CD4-positive, alpha-beta T cell (primary cell): ENCODE results near the gene ANKRD1. TPM values are rescaled to one million over a fixed set of nuclear protein-coding genes. Genes with fewer than 3 reads are reported as not detected.

Experiments used
- ATAC-seq: fragments of 200-7000 bp; cut with Tn5 transposase; one replicate; pipeline ENCODE4 v1.10.0; 2022; ENCODE audit warnings: mild to moderate bottlenecking; ENCODE audit not compliant: poor library complexity
- CTCF ChIA-PET: fragments of 350-600 bp; sonication (Branson Sonifier 250); formaldehyde crosslinking; loops from one replicate; lab custom pipeline; 2021; ENCODE audit warnings: antibody characterized with exemption, inconsistent platforms; lab: Charles Lee
- POLR2A ChIA-PET: fragments of 350-600 bp; sonication (Branson Sonifier 250); formaldehyde crosslinking; loops from one replicate; lab custom pipeline; 2021; ENCODE audit warnings: antibody characterized with exemption, inconsistent platforms; lab: Charles Lee
- DNase-seq, 14 experiments: peaks; one replicate each; pipeline ENCODE4 v3.0.0-alpha.2; 2013 to 2020; ENCODE audit warnings: mixed read lengths in 2 of 14
- H3K27ac ChIP-seq, 2 donors: one replicate each; pipeline versions ENCODE4 v1.5.1 to v1.7.0; 2013; ENCODE audit warnings: low read length in 2 of 2, low read depth in 1 of 2, mild to moderate bottlenecking in 1 of 2
- H3K27me3 ChIP-seq, 2 experiments: 1 replicate in 1 of 2; 2 replicates in 1 of 2; pipeline versions ENCODE4 v1.6.1 to v1.7.0; 2013; ENCODE audit warnings: low read length in 2 of 2, control low read depth in 1 of 2, mild to moderate bottlenecking in 1 of 2, moderate library complexity in 1 of 2; ENCODE audit not compliant: insufficient read depth in 2 of 2, control insufficient read depth in 1 of 2
- H3K36me3 ChIP-seq: one replicate; pipeline ENCODE4 v1.6.1; 2013; ENCODE audit warnings: low read length, control low read depth; ENCODE audit not compliant: insufficient read depth
- H3K4me1 ChIP-seq: one replicate; pipeline ENCODE4 v1.6.1; 2013; ENCODE audit warnings: low read length, control low read depth; ENCODE audit not compliant: insufficient read depth
- H3K4me3 ChIP-seq: one replicate; pipeline ENCODE4 v1.5.1; 2013; ENCODE audit warnings: mild to moderate bottlenecking, low read length, moderate library complexity
- H3K9me3 ChIP-seq, 2 experiments: 1 replicate in 1 of 2; 2 replicates in 1 of 2; pipeline versions ENCODE4 v1.6.1 to v1.7.0; 2013; ENCODE audit warnings: low read length in 2 of 2, mild to moderate bottlenecking in 2 of 2, control low read depth in 1 of 2, moderate library complexity in 1 of 2; ENCODE audit not compliant: control insufficient read depth in 1 of 2, insufficient read depth in 1 of 2
- H3K27ac Mint-ChIP-seq: one replicate; pipeline ENCODE4 v1.8.0; 2020; ENCODE audit warnings: mixed read lengths
- H3K27me3 Mint-ChIP-seq: one replicate; pipeline ENCODE4 v1.8.0; 2021; ENCODE audit warnings: mixed read lengths
- H3K36me3 Mint-ChIP-seq: one replicate; pipeline ENCODE4 v1.8.0; 2021; ENCODE audit warnings: low read depth, mixed read lengths
- H3K4me1 Mint-ChIP-seq: one replicate; pipeline ENCODE4 v1.8.0; 2021; ENCODE audit warnings: low read depth, mixed read lengths
- H3K4me3 Mint-ChIP-seq: one replicate; pipeline ENCODE4 v1.8.0; 2020; ENCODE audit warnings: mild to moderate bottlenecking, mixed read lengths
- H3K9me3 Mint-ChIP-seq: one replicate; pipeline ENCODE4 v1.8.0; 2020; ENCODE audit warnings: mixed read lengths
- CTCF ChIP-seq: fragments of 200-600 bp; IDR thresholded peaks from one replicate; pipeline ENCODE4 v1.8.0; 2022; ENCODE audit warnings: antibody characterized with exemption, mild to moderate bottlenecking
- intact Hi-C, 2 experiments: fragments of 100-400 bp; cut with DNase I in 1 of 2; cut with micrococcal nuclease in 1 of 2; formaldehyde crosslinking; loops; one replicate each; pipeline versions ENCODE4 v1.15.1 to v1.9.0; 2023 to 2025; cut with DNase I, micrococcal nuclease
- total RNA-seq, 174 experiments: library from RNA in 2 of 174; stranded (reverse) in 2 of 174; gene quantifications; one replicate each; pipeline ENCODE4 v1.2.3 and lab custom pipeline; 2021 to 2026

Gene ANKRD1
- total RNA-seq, 2 experiments from 2014 or later, result not detected

GRCh38 chr10:90871279-90871765 lies 49.6 kb downstream of the ANKRD1 start:
- peak in 11 of 14 experiments; percentile 8 to 75 (median 21) for DNase-seq
- POLR2A ChIA-PET, result interaction anchor here (0.8 to 1.8 kb wide), 12 partner anchors 8 to 1420 kb away, joined by 3 to 7 read pairs (median 3); partner anchors contain the start of genes BTAF1, CPEB3, HTR7 and KIF20B
- peak; percentile 62 for ATAC-seq
- Histone ChIP-seq H3K36me3 (peaks cover 10% of the 10 kb centered on the region), H3K27ac (peak overlapping the region in 1 of 2 donors; percentile 18), H3K4me1 (peaks cover 16% of the 10 kb centered on the region), H3K27me3 (peaks cover 0 to 29% of the 10 kb centered on the region in 2 experiments), H3K9me3 (no peaks in the 10 kb centered on the region), H3K4me3 (peak overlapping the region; percentile 95)
- Mint-ChIP-seq H3K9me3 (no peaks in the 10 kb centered on the region), H3K4me1 (peaks cover 38% of the 10 kb centered on the region), H3K36me3 (peaks cover 25% of the 10 kb centered on the region), H3K4me3 (peak overlapping the region; percentile 96), H3K27me3 (peaks cover 40% of the 10 kb centered on the region), H3K27ac (peak overlapping the region; percentile 84)
- intact Hi-C loops, result loop anchor here (1.0 to 10.0 kb wide), 9 partner anchors 121 to 1423 kb away; partner anchors contain the start of genes BTAF1 (in 2 of the 2), CPEB3 (in 1 of the 2), KIF20B (in 1 of the 2) and MARCHF5 (in 1 of the 2)
- CTCF ChIA-PET, result interaction anchor here (1.0 to 2.3 kb wide), 4 partner anchors 8 to 46 kb away, joined by 3 to 11 read pairs (median 6); partner anchors contain the start of gene HTR7
- TF ChIP-seq CTCF, result peak; percentile 38

DNA sequence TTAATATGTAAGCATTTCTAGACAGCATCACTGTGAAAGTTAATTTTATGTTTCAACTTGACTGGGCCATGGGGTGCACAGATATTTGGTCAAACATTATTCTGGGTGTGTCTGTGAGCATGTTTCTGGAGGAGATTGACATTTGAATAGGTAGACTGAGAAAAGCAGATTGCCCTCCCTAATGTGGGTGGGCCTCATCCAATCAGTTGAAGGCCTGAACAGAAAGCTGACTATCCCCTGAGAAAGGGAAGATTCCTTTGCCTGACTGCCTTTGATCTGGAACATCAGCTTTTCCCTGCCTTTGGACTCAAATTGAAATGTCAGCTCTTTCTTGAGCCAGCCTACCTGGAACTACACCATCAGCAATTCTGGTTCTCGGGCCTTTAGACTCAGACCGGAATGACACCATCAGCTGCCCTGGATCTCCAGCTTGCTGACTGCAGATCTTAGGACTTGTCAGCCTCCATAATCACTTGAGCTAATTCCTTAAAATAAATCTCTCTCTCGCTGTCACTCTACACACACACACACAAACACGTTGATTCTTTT lies 54.8 kb downstream of the ANKRD1 start:
- Histone ChIP-seq H3K4me3 (no peak overlapping the region), H3K9me3 (no peaks in the 10 kb centered on the region), H3K36me3 (no peaks in the 10 kb centered on the region), H3K4me1 (peaks cover under 1% of the 10 kb centered on the region), H3K27me3 (peaks cover 0 to 34% of the 10 kb centered on the region in 2 experiments), H3K27ac (no peak overlapping the region)
- no peaks in the 10 kb centered on the region for H3K36me3 Mint-ChIP-seq
- TF ChIP-seq CTCF, result no peak
- H3K27ac Mint-ChIP-seq, result no peak overlapping the region
- ATAC-seq, result no peak
- peaks cover 84% of the 10 kb centered on the region for H3K27me3 Mint-ChIP-seq
- POLR2A ChIA-PET, result interaction anchor here (0.8 kb wide), 1 partner anchor 1042 kb away, joined by 3 read pairs; no protein-coding TSS in a partner anchor
- no peaks in the 10 kb centered on the region for H3K9me3 Mint-ChIP-seq
- no peak for DNase-seq
- peaks cover 5% of the 10 kb centered on the region for H3K4me1 Mint-ChIP-seq
- intact Hi-C loops, result loop anchor here in 1 of 2 experiments (10.0 kb wide), 1 partner anchor 1441 kb away; no protein-coding TSS in a partner anchor
- no peak overlapping the region for H3K4me3 Mint-ChIP-seq
- CTCF ChIA-PET, result interaction anchor here (1.3 kb wide), 1 partner anchor 10 kb away, joined by 6 read pairs; no protein-coding TSS in a partner anchor

DNA sequence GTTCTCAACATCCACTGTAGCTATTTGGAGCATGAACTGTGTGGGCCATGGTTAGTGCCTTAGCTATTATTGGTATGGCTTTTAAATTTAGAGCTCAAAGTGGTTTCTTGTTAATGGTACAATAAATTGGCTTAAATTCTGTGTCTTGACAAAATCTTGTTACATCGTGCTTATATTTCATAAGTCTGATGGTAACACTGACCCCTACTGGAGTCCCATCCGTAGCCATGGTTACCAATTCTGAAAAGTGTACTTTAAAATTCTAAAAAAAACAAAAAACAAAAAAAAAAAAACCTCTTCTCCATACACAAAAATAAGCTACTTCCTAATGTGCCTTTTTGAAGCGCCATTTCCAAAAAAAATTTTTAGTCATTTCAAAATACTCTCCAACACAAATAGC lies 55.5 kb downstream of the ANKRD1 start:
- H3K36me3 Mint-ChIP-seq, result no peaks in the 10 kb centered on the region
- H3K4me1 Mint-ChIP-seq, result no peaks in the 10 kb centered on the region
- Histone ChIP-seq H3K4me1 (no peaks in the 10 kb centered on the region), H3K4me3 (no peak overlapping the region), H3K27ac (no peak overlapping the region), H3K9me3 (no peaks in the 10 kb centered on the region), H3K36me3 (no peaks in the 10 kb centered on the region), H3K27me3 (peaks cover 0 to 27% of the 10 kb centered on the region in 2 experiments)
- intact Hi-C loops, result loop anchor here in 1 of 2 experiments (10.0 kb wide), 1 partner anchor 1441 kb away; no protein-coding TSS in a partner anchor
- H3K27ac Mint-ChIP-seq, result no peak overlapping the region
- H3K27me3 Mint-ChIP-seq, result peaks cover 84% of the 10 kb centered on the region
- H3K4me3 Mint-ChIP-seq, result no peak overlapping the region
- DNase-seq (peak in 3 of 14 experiments; percentile 26 to 50 (median 33)), ATAC-seq (no peak)
- no peaks in the 10 kb centered on the region for H3K9me3 Mint-ChIP-seq
- no peak for TF ChIP-seq CTCF
- POLR2A ChIA-PET, result interaction anchor here (0.8 kb wide), 1 partner anchor 1043 kb away, joined by 3 read pairs; no protein-coding TSS in a partner anchor
- CTCF ChIA-PET, result interaction anchor here (0.7 to 1.3 kb wide), 2 partner anchors 9 to 18 kb away, joined by 4 to 6 read pairs; no protein-coding TSS in a partner anchor
